Stimulated activated CD8-positive, alpha-beta memory T cell treated with anti-CD3 and anti-CD28 coated beads, Interleukin-7, amount 100 ng/mL, for 48 hours (primary cell): ENCODE measurements around the gene SLC4A1.

ENCODE experiments used
- DNase-seq, 2 donors: peaks; one replicate each; pipeline ENCODE4 v3.0.0-alpha.2; 2020; ENCODE audit warnings: low read depth in 1 of 2; ENCODE audit errors: extremely low read depth in 1 of 2

Gene SLC4A1

DNA sequence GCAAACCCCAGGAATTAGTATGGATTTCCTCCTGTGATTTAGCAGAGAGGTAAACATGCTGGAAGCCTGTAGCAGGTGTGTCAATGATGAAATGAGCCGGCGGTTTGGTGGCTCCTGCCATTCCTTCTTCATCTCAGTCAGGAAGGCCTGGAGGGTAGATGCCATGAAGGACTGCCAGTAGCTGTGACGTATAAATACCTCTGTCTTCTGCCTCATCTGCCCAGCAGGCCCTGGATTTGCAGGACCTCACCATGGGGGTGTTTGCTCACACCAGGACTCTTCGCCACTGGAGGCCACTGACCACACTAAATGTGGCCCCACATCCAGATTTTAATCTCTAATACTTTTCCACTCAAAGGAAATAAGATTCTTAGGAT is 16.1 kb upstream of the SLC4A1 start:
- DNase-seq: no peak

- no peak for DNase-seq
Observed at GRCh38 chr17:44283344-44284023, 15.5 kb upstream of the SLC4A1 start.

GRCh38 chr17:44282264-44282663 is 14.3 kb upstream of the SLC4A1 start:
- DNase-seq: no peak

- no peak for DNase-seq
Observed at GRCh38 chr17:44281570-44281969, 13.6 kb upstream of the SLC4A1 start.

- DNase-seq: no peak
Observed at GRCh38 chr17:44280392-44280937, 12.5 kb upstream of the SLC4A1 start.

GRCh38 chr17:44279666-44280391 is 11.9 kb upstream of the SLC4A1 start:
- DNase-seq: peak; percentile 5 to 18

GRCh38 chr17:44279346-44279665 is 11.4 kb upstream of the SLC4A1 start:
- no peak for DNase-seq

- DNase-seq: no peak
Observed at GRCh38 chr17:44277976-44278375, 10.0 kb upstream of the SLC4A1 start.

- DNase-seq: no peak
Observed at GRCh38 chr17:44273607-44274006, 5.7 kb upstream of the SLC4A1 start.

- DNase-seq: no peak
Observed at GRCh38 chr17:44272954-44273353, 5.0 kb upstream of the SLC4A1 start.

DNA sequence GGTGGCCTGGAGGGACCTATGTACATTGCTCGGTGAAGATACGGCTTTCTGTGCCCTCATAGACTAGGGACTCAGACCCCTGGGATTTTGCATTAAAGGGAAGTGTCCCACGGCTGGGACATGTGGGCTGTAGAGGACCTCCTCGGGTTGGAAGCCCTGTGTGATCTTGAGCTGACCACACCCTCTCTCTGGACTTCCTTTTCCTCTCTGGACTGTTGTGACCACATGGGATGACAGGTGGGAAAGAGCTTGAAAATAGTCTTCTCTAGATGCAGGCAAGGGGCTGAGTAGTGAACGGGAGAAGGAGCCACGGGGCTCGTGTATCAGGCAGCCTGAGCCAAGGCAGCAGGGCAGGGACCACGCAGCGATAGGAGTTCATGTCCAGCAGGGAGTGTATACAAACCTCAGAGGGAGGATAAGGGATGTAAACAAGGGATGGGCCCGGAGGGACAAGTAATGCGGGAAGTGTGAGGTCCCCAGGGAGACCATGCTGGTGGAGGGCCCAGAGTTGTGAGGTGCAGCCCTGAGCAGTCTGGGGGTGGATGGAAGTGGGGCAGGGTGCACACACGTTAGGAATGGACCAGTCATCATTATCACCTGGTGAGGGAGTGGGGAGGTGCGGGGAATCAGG is 4.5 kb upstream of the SLC4A1 start:
- no peak for DNase-seq

DNA sequence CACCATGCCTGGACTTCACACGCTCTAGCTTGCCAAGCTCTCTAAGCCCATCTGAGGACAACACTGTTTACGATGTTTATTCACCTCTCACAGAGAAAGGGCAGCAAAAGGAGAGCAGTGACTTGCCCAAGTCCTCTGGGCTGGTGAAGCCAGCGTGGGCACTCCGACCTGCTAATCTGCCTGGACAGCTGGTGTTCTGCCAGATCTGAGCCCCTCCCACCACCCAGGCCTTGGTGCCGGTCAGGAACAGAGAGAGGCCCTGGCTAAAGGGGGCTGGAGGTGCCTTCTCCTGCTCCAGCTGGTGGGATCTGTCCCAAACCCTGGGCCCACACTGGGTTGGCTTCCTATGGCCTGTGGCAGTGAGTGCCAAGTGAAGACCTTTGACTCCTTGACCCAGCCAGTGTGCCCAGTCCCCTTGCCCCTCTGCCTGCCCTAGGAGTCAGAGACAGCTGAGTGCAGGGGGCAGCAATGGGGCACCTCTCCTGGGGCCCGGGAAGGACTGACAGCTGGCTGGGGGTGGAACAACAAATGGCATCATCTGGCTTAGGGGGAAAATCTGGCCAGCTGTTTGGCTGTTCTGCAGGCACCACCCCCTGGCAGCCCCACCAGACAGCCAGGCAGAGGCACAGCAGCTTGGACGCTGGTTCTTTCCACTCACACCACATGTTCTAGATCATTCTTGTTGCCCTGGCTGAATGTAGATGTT is 1.8 kb upstream of the SLC4A1 start:
- no peak for DNase-seq

DNA sequence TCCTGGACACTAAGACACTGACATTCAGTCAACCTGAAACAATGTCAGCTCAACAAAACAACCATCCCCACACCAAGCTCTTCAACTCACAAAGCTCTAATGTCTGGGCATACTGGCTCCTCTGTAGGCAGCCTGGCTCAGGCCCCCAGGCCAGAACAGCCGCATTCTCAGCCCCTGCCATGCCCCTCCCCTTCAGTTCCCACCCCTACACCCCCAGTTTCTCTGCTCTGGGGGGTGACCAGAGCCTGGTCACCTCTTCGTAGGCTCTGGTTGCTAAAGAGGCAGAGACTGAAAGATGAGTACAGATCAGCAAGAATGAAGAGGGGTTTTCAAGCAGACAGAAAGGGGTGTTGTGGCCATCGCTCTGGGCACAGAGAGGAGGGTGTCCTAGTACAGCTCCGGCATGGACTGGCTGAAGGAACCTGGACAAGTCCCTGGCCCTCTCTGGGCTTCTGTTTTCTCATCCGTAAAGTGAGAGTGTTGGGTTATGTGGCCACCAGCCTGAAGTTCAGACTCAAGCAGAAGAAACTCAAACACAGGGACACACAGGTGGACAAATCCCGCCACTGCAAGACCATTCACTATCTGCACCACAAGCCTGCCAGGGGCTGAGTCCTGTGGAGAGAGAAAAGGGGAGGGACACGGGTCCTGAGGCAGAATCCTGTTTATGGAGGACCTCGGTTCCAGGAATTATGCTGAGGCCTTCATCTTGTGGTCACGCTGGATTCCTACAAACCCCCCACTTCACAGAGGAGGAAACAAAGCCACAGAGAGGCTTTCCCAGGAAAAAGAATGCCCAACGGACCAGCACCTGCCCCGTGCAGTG is 987 bp upstream of the SLC4A1 start:
- no peak for DNase-seq

DNA sequence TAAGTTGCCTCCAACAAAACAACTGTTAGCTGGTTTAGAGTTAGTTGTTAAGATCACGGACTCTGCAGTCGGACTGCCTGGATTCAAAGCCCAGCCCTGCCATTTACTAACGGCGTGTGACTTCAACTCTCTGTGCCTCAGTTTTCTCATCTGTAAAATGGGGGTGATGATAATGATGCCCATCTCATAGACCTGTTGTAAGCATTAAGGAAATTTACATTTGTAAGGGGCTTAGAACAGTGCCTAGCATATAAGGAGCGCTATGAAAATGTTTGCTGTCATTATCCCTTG is 825 bp downstream of the SLC4A1 start:
- DNase-seq: no peak

DNA sequence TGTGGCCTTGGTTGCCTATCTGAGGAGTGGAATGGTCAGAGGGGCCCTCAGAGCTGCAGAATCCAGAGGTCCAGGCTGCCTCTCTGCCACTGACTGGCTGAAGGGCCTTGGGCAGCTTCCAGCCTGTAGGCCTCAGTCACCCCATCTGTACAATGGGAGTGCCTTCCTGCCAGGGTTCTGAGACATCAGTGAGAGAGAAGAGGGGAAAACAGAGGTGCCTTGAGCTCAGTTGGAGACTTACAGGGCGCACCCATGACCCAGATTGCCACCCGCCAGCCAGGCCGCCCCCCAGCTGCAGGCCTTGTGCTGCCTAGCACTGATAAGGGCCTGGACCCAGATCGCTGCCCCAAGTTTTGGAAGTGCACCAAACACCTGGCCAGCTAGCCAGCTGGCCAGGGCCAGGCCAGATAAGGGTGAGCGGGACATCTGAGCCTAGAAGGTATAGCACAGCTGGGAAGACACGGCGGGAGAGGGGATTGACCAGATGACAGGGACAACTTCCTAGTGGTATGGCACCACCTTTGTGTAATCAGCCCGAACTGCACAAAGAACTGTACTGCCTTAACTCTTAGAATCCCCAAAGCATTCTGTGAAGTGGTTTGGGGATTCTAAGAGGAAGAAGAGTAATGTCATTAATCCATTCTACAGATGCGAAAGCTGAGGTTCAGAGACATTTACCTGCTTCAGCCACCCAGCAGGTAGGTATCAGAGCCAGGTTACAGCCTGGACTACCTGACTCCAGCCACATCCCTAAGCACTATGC is 1.4 kb downstream of the SLC4A1 start:
- no peak for DNase-seq

GRCh38 chr17:44263345-44263902 is 4.5 kb downstream of the SLC4A1 start:
- DNase-seq: no peak

DNA sequence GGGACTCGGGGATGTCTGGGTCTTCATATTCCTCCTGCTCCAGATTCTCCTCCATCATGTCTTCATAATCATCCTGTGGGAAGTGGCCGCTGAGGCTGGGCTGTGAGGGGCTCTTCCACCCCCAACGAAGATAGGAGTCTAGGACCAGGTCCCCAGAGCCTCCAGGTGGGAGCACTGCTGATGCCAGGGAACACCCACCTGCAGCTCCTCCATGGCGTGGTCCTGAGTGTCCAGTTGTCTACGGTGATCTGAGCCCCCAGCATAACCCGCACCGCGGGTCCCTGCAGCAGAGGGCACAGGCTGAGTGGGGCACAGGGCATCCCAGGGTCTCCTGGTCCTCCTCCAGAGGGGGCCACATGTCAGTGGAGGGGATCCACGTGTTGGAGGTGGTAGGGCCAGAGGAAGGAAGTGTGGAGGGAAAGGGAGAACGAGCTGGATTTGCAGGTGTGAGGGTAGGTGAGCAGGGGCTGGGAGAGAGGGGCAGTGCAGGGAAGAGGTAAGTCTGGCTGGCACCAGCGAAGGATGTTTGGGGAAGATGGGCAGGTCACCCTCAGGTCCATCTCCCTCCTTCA is 5.2 kb downstream of the SLC4A1 start:
- no peak for DNase-seq

- no peak for DNase-seq
Observed at GRCh38 chr17:44260296-44260695, 7.6 kb downstream of the SLC4A1 start.

DNA sequence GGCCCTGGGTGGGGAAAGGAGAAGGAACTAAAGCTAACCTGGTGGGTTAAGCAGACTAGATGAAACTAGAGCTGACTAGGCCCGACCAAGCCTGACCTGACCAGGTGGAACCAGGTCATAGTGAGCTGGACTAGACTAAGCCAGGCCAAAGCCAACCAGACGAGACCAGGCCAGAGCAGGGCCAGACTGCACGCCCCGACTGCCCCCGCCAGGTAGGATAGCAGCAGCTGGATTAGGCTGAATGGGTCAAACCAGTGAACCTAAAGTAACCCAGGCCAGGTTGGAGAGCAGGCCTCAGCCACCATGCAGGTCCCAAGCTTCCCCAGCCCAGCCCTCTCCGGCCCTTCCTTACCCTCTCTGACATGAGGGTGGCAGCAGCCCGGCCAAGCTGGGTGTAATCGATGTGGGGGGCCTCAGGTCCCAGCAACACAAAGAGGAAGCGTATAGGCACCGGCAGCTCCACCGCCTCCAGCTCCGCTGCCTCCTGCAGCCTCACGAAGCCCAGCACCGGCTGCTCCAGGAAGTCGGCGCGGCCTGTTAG is 9.1 kb downstream of the SLC4A1 start:
- DNase-seq: no peak
